GM21367 (cell line): ENCODE results near the gene CPTP.
"Not testable (repeated sequence)": the region's sequence is repeated elsewhere in the genome, so short reads cannot be mapped to it uniquely, and the experiment has no call there.

ENCODE experiments used
- ATAC-seq: cut with Tn5 transposase; IDR thresholded peaks from one replicate; pipeline ENCODE4 v1.9.1; 2021; ENCODE audit not compliant: unreplicated experiment

Gene CPTP

GRCh38 chr1:1305300-1306069 is 19.1 kb upstream of the CPTP start:
- no peak for ATAC-seq

- ATAC-seq, result no peak
These were observed 18.4 kb upstream of the CPTP start for GRCh38 chr1:1306070-1306660.

GRCh38 chr1:1306661-1307260 is 17.8 kb upstream of the CPTP start:
- ATAC-seq, result no peak

- no peak for ATAC-seq
These were observed 17.2 kb upstream of the CPTP start for GRCh38 chr1:1307261-1307922.

GRCh38 chr1:1307923-1308755 is 16.5 kb upstream of the CPTP start, which contains the start of the genes ACAP3 and PUSL1:
ACAP3 (minus strand) TSS chr1:1307930; CDS start chr1:1307815, 115 bp downstream.
PUSL1 (plus strand) TSS chr1:1308597; CDS start chr1:1308644, 47 bp downstream.
- peak; percentile 43 for ATAC-seq

- no peak for ATAC-seq
These were observed 15.8 kb upstream of the CPTP start for GRCh38 chr1:1308756-1309250.

GRCh38 chr1:1309251-1310108 is 15.1 kb upstream of the CPTP start:
- ATAC-seq, result no peak

- no peak for ATAC-seq
These were observed 14.6 kb upstream of the CPTP start for GRCh38 chr1:1310109-1310385.

- no peak for ATAC-seq
These were observed 14.0 kb upstream of the CPTP start for GRCh38 chr1:1310476-1311053.

- ATAC-seq, result no peak
These were observed 13.2 kb upstream of the CPTP start for GRCh38 chr1:1311107-1312104.

- ATAC-seq, result no peak
These were observed 11.9 kb upstream of the CPTP start for GRCh38 chr1:1312450-1313314.

GRCh38 chr1:1313500-1314236 is 10.9 kb upstream of the CPTP start:
- no peak for ATAC-seq

GRCh38 chr1:1314237-1314586 is 10.4 kb upstream of the CPTP start:
- ATAC-seq, result no peak

GRCh38 chr1:1314678-1315335 is 9.8 kb upstream of the CPTP start:
- no peak for ATAC-seq

GRCh38 chr1:1315435-1315954 is 9.1 kb upstream of the CPTP start:
- no peak for ATAC-seq

- ATAC-seq, result not testable (repeated sequence)
These were observed 8.4 kb upstream of the CPTP start for GRCh38 chr1:1316199-1316598.
